Liver (tissue), 9 donors: ENCODE results near the gene ST8SIA6. TPM values are rescaled to one million over a fixed set of nuclear protein-coding genes. Genes with fewer than 3 reads are reported as not detected.

Experiments used
- DNase-seq: peaks from one replicate; pipeline ENCODE4 v3.0.0-alpha.2; 2017; ENCODE audit warnings: low spot score
- H3K27ac ChIP-seq, 2 donors: one replicate each; pipeline ENCODE4 v1.7.0; 2013; ENCODE audit warnings: inconsistent platforms in 2 of 2, low read length in 2 of 2, control low read depth in 1 of 2, low read depth in 1 of 2, mild to moderate bottlenecking in 1 of 2
- H3K27me3 ChIP-seq, 4 donors: one replicate each; pipeline versions ENCODE4 v1.6.1 to v1.7.0; 2013; ENCODE audit warnings: low read length in 3 of 4, inconsistent platforms in 1 of 4, mild to moderate bottlenecking in 1 of 4, moderate library complexity in 1 of 4; ENCODE audit not compliant: control insufficient read depth in 4 of 4, insufficient read depth in 4 of 4
- H3K36me3 ChIP-seq, 4 donors: one replicate each; pipeline versions ENCODE4 v1.6.1 to v1.7.0; 2013; ENCODE audit warnings: low read length in 3 of 4, mild to moderate bottlenecking in 3 of 4, low read depth in 1 of 4, moderate library complexity in 1 of 4; ENCODE audit not compliant: control insufficient read depth in 4 of 4, insufficient read depth in 3 of 4
- H3K4me1 ChIP-seq, 4 donors: one replicate each; pipeline versions ENCODE4 v1.6.1 to v1.7.0; 2013; ENCODE audit warnings: low read length in 3 of 4, mild to moderate bottlenecking in 3 of 4, moderate library complexity in 1 of 4; ENCODE audit not compliant: control insufficient read depth in 4 of 4, insufficient read depth in 4 of 4
- H3K4me3 ChIP-seq, 3 donors: one replicate each; pipeline versions ENCODE4 v1.6.1 to v1.7.0; 2013; ENCODE audit warnings: low read length in 3 of 3, control low read depth in 1 of 3, low read depth in 1 of 3, mild to moderate bottlenecking in 1 of 3
- H3K9ac ChIP-seq, 2 donors: one replicate each; pipeline ENCODE4 v1.7.0; 2013; ENCODE audit warnings: low read length in 2 of 2, mild to moderate bottlenecking in 2 of 2, moderate library complexity in 2 of 2, control low read depth in 1 of 2, low read depth in 1 of 2
- H3K9me3 ChIP-seq, 4 donors: one replicate each; pipeline versions ENCODE4 v1.6.1 to v1.7.0; 2013; ENCODE audit warnings: low read length in 3 of 4; ENCODE audit not compliant: control insufficient read depth in 4 of 4
- EGR1 ChIP-seq, 2 donors: IDR thresholded peaks; 2 replicates each; pipeline ENCODE4 v1.6.1; 2016 to 2018; ENCODE audit warnings: antibody characterized with exemption in 2 of 2, low read depth in 2 of 2
- FOXA1 ChIP-seq: IDR thresholded peaks from 2 replicates; pipeline ENCODE4 v1.6.1; 2016; ENCODE audit warnings: antibody characterized with exemption
- FOXA2 ChIP-seq: IDR thresholded peaks from 2 replicates; pipeline ENCODE4 v1.6.1; 2016; ENCODE audit warnings: antibody characterized with exemption
- GABPA ChIP-seq, 2 donors: IDR thresholded peaks in 1 of 2; conservative IDR thresholded peaks in 1 of 2; 2 replicates each; pipeline ENCODE4 v1.6.1; 2016; ENCODE audit warnings: antibody characterized with exemption in 2 of 2, mild to moderate bottlenecking in 1 of 2, moderate library complexity in 1 of 2
- HNF4A ChIP-seq, 2 donors: conservative IDR thresholded peaks; 2 replicates each; pipeline ENCODE4 v1.6.1; 2016; ENCODE audit warnings: antibody characterized with exemption in 2 of 2, mild to moderate bottlenecking in 2 of 2
- HNF4G ChIP-seq: IDR thresholded peaks from 2 replicates; pipeline ENCODE4 v1.6.1; 2016; ENCODE audit warnings: antibody characterized with exemption
- JUND ChIP-seq, 2 donors: IDR thresholded peaks; 2 replicates each; pipeline ENCODE4 v1.6.1; 2016; ENCODE audit warnings: antibody characterized with exemption in 2 of 2
- NR2F2 ChIP-seq: IDR thresholded peaks from 2 replicates; pipeline ENCODE4 v1.6.1; 2016; ENCODE audit warnings: antibody characterized with exemption
- RAD21 ChIP-seq, 2 donors: IDR thresholded peaks; 2 replicates each; pipeline ENCODE4 v1.6.1; 2016; ENCODE audit warnings: antibody characterized with exemption in 2 of 2, mild to moderate bottlenecking in 2 of 2
- RXRA ChIP-seq, 2 donors: IDR thresholded peaks; 2 replicates each; pipeline ENCODE4 v1.6.1; 2017 to 2018; ENCODE audit warnings: antibody characterized with exemption in 2 of 2, mild to moderate bottlenecking in 1 of 2
- SP1 ChIP-seq: IDR thresholded peaks from 2 replicates; pipeline ENCODE4 v1.6.1; 2018; ENCODE audit warnings: antibody characterized with exemption, mild to moderate bottlenecking
- TAF1 ChIP-seq: conservative IDR thresholded peaks from 2 replicates; pipeline ENCODE4 v1.6.1; 2016; ENCODE audit warnings: antibody characterized with exemption, mild to moderate bottlenecking
- YY1 ChIP-seq: IDR thresholded peaks from 2 replicates; pipeline ENCODE4 v1.6.1; 2016; ENCODE audit warnings: antibody characterized with exemption, mild to moderate bottlenecking
- WGBS: extraction: QIAGEN DNeasy Blood & Tissue Kit; methylation state at CpG from one replicate; pipeline ENCODE4 v1.1.7; 2013; 5-methylcytosine and 5-hydroxymethylcytosine counted together
- polyA plus RNA-seq, 2 donors: library from polyadenylated mRNA; stranded (reverse) in 1 of 2; unstranded in 1 of 2; fragments of 200-250 nt in 1 of 2; fragments of >200 nt in 1 of 2; fragmentation: Nextera tagmentation in 1 of 2; extraction: Ambion mirVana in 1 of 2; gene quantifications; one replicate each; pipeline versions ENCODE4 v1.2.1 to v1.2.3, GENCODE V29; 2013 to 2015
- total RNA-seq, 2 donors: library from RNA; depleted of rRNA; stranded (reverse); fragments of >200 nt; gene quantifications; one replicate each; pipeline ENCODE4 v1.2.3, GENCODE V29; 2014
- TF ChIP-seq, protein P1 (sequence below): IDR thresholded peaks from 2 replicates; pipeline ENCODE4 v1.6.1; 2016; ENCODE audit warnings: antibody characterized with exemption
- TF ChIP-seq, protein P2 (sequence below): IDR thresholded peaks from 2 replicates; pipeline ENCODE4 v1.6.1; 2016; ENCODE audit warnings: antibody characterized with exemption, mild to moderate bottlenecking
- TF ChIP-seq, protein P3 (sequence below): fragments of 150-350 bp; IDR thresholded peaks from 2 replicates; pipeline ENCODE4 v1.5.1; 2017; ENCODE audit warnings: improper control_type of control experiment, low read depth, low read length; ENCODE audit not compliant: missing input control
- TF ChIP-seq, protein P4 (sequence below): IDR thresholded peaks from 2 replicates; pipeline ENCODE4 v1.6.1; 2016; ENCODE audit warnings: antibody characterized with exemption
- donor health status: healthy.
- donor health status: healthy.
- donor health status: healthy.
- donor health status: healthy.
- donor health status: healthy.

Gene ST8SIA6
- total and polyA plus RNA-seq, 4 donors = 0.53 to 5.8 (median 1.0) TPM

DNA sequence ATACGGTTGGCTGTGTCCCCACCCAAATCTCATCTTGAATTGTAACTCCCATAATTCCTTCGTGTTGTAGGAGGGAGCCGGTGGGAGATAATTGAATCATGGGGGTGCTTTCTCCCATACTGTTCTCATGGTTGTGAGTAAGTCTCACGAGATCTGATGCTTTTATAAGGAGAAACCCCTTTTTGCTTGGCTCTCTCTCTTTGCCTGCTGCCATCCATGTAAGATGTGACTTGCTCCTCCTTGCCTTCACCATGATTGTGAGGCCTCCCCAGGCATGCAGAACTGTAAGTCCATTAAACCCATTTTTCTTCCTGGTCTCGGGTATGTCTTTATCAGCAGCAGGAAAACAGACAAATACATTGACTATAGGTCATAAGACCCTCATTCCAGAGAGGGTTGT, 15.9 kb upstream of the ST8SIA6 start:
- no peak for DNase-seq
- Histone ChIP-seq H3K27ac (no peak overlapping the region), H3K9ac (no peak overlapping the region), H3K27me3 (peaks cover 0 to 3% (median 0%) of the 10 kb centered on the region in 4 donors), H3K36me3 (no peaks in the 10 kb centered on the region), H3K4me1 (no peaks in the 10 kb centered on the region), H3K9me3 (no peaks in the 10 kb centered on the region), H3K4me3 (no peak overlapping the region)
- WGBS = 82% methylated on average over 5 of the region's 5 CpGs
- TF ChIP-seq SP1 (no peak), FOXA2 (no peak), FOXA1 (no peak), JUND (IDR thresholded peaks at IDR 0.05) (no peak), HNF4G (no peak), RXRA (IDR thresholded peaks at IDR 0.05) (no peak), EGR1 (IDR thresholded peaks at IDR 0.05; ENCODE audit: low read depth in 2 of 2) (no peak), TAF1 (no peak), GABPA (IDR thresholded peaks at IDR 0.05 in 1 of 2, conservative IDR thresholded peaks at IDR 0.05 in 1 of 2) (no peak), RAD21 (IDR thresholded peaks at IDR 0.05) (no peak), NR2F2 (no peak), HNF4A (conservative IDR thresholded peaks at IDR 0.05) (no peak), YY1 (no peak)
- TF ChIP-seq, protein P1, sequence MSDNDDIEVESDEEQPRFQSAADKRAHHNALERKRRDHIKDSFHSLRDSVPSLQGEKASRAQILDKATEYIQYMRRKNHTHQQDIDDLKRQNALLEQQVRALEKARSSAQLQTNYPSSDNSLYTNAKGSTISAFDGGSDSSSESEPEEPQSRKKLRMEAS = no peak
- TF ChIP-seq, protein P2, sequence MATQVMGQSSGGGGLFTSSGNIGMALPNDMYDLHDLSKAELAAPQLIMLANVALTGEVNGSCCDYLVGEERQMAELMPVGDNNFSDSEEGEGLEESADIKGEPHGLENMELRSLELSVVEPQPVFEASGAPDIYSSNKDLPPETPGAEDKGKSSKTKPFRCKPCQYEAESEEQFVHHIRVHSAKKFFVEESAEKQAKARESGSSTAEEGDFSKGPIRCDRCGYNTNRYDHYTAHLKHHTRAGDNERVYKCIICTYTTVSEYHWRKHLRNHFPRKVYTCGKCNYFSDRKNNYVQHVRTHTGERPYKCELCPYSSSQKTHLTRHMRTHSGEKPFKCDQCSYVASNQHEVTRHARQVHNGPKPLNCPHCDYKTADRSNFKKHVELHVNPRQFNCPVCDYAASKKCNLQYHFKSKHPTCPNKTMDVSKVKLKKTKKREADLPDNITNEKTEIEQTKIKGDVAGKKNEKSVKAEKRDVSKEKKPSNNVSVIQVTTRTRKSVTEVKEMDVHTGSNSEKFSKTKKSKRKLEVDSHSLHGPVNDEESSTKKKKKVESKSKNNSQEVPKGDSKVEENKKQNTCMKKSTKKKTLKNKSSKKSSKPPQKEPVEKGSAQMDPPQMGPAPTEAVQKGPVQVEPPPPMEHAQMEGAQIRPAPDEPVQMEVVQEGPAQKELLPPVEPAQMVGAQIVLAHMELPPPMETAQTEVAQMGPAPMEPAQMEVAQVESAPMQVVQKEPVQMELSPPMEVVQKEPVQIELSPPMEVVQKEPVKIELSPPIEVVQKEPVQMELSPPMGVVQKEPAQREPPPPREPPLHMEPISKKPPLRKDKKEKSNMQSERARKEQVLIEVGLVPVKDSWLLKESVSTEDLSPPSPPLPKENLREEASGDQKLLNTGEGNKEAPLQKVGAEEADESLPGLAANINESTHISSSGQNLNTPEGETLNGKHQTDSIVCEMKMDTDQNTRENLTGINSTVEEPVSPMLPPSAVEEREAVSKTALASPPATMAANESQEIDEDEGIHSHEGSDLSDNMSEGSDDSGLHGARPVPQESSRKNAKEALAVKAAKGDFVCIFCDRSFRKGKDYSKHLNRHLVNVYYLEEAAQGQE = no peak
- TF ChIP-seq, protein P3, sequence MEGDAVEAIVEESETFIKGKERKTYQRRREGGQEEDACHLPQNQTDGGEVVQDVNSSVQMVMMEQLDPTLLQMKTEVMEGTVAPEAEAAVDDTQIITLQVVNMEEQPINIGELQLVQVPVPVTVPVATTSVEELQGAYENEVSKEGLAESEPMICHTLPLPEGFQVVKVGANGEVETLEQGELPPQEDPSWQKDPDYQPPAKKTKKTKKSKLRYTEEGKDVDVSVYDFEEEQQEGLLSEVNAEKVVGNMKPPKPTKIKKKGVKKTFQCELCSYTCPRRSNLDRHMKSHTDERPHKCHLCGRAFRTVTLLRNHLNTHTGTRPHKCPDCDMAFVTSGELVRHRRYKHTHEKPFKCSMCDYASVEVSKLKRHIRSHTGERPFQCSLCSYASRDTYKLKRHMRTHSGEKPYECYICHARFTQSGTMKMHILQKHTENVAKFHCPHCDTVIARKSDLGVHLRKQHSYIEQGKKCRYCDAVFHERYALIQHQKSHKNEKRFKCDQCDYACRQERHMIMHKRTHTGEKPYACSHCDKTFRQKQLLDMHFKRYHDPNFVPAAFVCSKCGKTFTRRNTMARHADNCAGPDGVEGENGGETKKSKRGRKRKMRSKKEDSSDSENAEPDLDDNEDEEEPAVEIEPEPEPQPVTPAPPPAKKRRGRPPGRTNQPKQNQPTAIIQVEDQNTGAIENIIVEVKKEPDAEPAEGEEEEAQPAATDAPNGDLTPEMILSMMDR = no peak

DNA sequence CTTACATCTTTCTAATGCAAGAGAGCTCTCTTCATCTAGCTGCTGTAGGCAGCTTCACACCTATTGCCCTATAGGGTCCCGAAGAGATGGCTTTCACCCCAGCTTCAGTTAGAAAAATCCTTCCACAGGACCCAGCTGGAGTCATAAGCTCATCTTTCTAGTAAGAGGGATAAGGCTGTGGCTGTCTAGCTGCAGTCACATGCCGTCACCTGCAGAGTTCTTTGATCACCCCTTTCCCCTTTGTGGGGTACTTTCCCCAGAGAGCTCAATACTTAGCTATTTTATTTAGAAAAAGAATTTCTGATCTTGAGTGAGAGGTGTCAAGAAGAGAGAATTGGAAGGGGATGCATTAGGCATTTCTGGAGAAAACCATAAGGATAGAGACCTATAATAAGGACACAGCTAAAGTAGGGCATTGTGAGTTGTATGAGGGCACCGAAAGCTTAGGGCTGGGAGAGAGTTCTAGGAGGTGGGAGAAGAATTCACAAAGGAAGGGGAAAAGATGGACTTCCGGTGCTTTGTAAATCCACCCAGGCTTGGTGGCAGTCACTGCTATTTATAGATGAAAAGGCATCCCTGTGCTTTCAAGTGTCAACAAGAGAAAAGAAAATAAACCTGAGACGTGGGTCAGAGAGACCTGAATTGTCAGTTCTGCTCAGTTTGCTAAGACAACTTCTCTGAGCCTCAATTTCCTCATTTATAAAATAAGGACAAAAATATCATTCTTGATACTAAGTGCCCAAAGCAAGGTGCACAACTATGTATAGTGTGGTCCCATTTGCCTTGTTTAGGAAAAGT, 11.1 kb upstream of the ST8SIA6 start:
- TF ChIP-seq TAF1 = no peak
- TF ChIP-seq, protein P2 = no peak
- TF ChIP-seq, protein P4, sequence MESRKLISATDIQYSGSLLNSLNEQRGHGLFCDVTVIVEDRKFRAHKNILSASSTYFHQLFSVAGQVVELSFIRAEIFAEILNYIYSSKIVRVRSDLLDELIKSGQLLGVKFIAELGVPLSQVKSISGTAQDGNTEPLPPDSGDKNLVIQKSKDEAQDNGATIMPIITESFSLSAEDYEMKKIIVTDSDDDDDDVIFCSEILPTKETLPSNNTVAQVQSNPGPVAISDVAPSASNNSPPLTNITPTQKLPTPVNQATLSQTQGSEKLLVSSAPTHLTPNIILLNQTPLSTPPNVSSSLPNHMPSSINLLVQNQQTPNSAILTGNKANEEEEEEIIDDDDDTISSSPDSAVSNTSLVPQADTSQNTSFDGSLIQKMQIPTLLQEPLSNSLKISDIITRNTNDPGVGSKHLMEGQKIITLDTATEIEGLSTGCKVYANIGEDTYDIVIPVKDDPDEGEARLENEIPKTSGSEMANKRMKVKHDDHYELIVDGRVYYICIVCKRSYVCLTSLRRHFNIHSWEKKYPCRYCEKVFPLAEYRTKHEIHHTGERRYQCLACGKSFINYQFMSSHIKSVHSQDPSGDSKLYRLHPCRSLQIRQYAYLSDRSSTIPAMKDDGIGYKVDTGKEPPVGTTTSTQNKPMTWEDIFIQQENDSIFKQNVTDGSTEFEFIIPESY = no peak

More for the DNA sequence above, 11.1 kb upstream of the ST8SIA6 start:
- no peaks in the 10 kb centered on the region for H3K9me3 ChIP-seq
- H3K27me3 ChIP-seq = peaks cover 0 to 6% (median 0%) of the 10 kb centered on the region in 4 donors
- no peaks in the 10 kb centered on the region for H3K4me1 ChIP-seq
- 57% methylated on average over 5 of the region's 5 CpGs for WGBS
- no peak for DNase-seq
- no peak overlapping the region for H3K27ac ChIP-seq
- H3K9ac ChIP-seq = no peak overlapping the region
- H3K36me3 ChIP-seq = no peaks in the 10 kb centered on the region
- no peak overlapping the region for H3K4me3 ChIP-seq
